DOHH2 (cell line): ENCODE data around the gene PAGE2.
"Not testable (repeated sequence)": the region's sequence is repeated elsewhere in the genome, so short reads cannot be mapped to it uniquely, and the experiment has no call there.

ENCODE experiments used
- EZH2phosphoT487 ChIP-seq: fragments of 200-600 bp; sonication (generic); IDR thresholded peaks from 2 replicates; pipeline ENCODE4 v1.6.1; 2017; ENCODE audit warnings: borderline replicate concordance, mild to moderate bottlenecking, antibody characterized with exemption, low read length, moderate library complexity, mixed read lengths
- TF ChIP-seq, protein P1 (sequence below): fragments of 200-600 bp; sonication (generic); IDR thresholded peaks from one replicate; pipeline ENCODE4 v1.5.1; 2014; ENCODE audit warnings: antibody characterized with exemption, mild to moderate bottlenecking, low read depth, low read length; ENCODE audit not compliant: poor library complexity, severe bottlenecking

DNA sequence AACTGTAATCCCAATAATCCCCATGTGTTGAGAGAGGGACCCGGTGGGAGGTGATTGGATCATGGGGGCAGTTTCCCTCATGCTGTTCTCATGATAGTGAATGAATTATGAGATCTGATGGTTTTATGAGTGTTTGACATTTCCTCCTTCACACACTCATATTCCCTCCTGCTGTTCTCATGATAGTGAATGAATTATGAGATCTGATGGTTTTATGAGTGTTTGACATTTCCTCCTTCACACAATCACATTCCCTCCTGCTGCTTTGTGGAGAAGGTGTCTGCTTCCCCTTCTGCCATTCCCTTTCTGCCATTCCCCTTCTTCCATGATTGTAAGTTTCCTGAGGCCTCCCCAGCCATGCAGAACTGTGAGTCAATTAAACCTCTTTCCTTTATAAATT, 52.0 kb downstream of the PAGE2 start:
- TF ChIP-seq, protein P1, sequence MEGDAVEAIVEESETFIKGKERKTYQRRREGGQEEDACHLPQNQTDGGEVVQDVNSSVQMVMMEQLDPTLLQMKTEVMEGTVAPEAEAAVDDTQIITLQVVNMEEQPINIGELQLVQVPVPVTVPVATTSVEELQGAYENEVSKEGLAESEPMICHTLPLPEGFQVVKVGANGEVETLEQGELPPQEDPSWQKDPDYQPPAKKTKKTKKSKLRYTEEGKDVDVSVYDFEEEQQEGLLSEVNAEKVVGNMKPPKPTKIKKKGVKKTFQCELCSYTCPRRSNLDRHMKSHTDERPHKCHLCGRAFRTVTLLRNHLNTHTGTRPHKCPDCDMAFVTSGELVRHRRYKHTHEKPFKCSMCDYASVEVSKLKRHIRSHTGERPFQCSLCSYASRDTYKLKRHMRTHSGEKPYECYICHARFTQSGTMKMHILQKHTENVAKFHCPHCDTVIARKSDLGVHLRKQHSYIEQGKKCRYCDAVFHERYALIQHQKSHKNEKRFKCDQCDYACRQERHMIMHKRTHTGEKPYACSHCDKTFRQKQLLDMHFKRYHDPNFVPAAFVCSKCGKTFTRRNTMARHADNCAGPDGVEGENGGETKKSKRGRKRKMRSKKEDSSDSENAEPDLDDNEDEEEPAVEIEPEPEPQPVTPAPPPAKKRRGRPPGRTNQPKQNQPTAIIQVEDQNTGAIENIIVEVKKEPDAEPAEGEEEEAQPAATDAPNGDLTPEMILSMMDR = not testable (repeated sequence)
- TF ChIP-seq EZH2phosphoT487 = not testable (repeated sequence)
